ENCODE measurements around the gene KCNAB2.

DNA sequence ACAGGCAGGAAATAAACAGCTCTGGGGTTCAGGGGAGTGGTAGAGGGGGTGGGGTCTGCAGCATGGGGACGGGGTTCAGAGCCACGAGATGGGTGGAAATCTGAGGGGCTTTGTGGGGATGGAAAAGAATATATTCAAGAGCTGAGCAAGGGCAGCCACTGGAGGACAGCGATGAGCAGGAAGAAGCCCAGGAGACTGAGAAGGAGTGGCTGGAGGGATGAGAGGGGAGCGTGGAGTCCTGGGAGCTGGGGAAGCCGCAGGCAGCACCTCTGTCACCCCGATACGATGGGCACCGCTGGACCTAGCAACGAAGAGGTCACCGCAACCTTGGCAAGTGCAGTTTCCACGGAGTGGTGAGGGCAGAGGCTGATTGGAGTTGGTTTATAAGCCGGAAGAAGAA lies 10.0 kb upstream of the KCNAB2 start:
- TF ChIP-seq, protein P1, sequence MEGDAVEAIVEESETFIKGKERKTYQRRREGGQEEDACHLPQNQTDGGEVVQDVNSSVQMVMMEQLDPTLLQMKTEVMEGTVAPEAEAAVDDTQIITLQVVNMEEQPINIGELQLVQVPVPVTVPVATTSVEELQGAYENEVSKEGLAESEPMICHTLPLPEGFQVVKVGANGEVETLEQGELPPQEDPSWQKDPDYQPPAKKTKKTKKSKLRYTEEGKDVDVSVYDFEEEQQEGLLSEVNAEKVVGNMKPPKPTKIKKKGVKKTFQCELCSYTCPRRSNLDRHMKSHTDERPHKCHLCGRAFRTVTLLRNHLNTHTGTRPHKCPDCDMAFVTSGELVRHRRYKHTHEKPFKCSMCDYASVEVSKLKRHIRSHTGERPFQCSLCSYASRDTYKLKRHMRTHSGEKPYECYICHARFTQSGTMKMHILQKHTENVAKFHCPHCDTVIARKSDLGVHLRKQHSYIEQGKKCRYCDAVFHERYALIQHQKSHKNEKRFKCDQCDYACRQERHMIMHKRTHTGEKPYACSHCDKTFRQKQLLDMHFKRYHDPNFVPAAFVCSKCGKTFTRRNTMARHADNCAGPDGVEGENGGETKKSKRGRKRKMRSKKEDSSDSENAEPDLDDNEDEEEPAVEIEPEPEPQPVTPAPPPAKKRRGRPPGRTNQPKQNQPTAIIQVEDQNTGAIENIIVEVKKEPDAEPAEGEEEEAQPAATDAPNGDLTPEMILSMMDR (IDR thresholded peaks at IDR 0.05; ENCODE audit: insufficient read depth, low read length): no peak
- TF ChIP-seq GABPA (IDR thresholded peaks at IDR 0.05; ENCODE audit: low read depth): no peak

Data from HL-60 (cell line).